IMR-90 (cell line): ENCODE results near the gene MIEN1. TPM values are rescaled to one million over a fixed set of nuclear protein-coding genes. Genes with fewer than 3 reads are reported as not detected.

Experiments used
- ATAC-seq: fragments of 200-7000 bp; cut with Tn5 transposase; 2 replicates; pipeline ENCODE4 v1.9.1; 2020; ENCODE audit warnings: low read depth, mild to moderate bottlenecking, moderate library complexity
- BruUV-seq: library from RNA; stranded (reverse); fragments of 400-500 nt; replicated peaks from 2 replicates; lab custom pipeline; 2021; lab: Mats Ljungman, UMichigan
- CTCF ChIA-PET: fragments of 300-600 bp; formaldehyde crosslinking; extraction: SDS; loops from one replicate; lab custom pipeline; 2021; ENCODE audit warnings: antibody characterized with exemption; lab: Yijun Ruan, JAX
- POLR2A ChIA-PET: fragments of 300-600 bp; sonication (Branson Sonifier 250); formaldehyde crosslinking; loops from one replicate; lab custom pipeline; 2022; ENCODE audit warnings: antibody characterized with exemption; ENCODE audit not compliant: unreplicated experiment; lab: Charles Lee
- DNase-seq: peaks from one replicate; pipeline ENCODE4 v3.0.0; 2013
- H2AFZ ChIP-seq: replicated peaks from 2 replicates; pipeline ENCODE3; 2013; ENCODE audit warnings: low read length, mild to moderate bottlenecking; ENCODE audit not compliant: poor library complexity
- H2AK5ac ChIP-seq: 2 replicates; pipeline ENCODE4 v1.6.1; 2013; ENCODE audit warnings: low read depth, low read length, inconsistent platforms
- H2AK9ac ChIP-seq: replicated peaks from 2 replicates; pipeline ENCODE3; 2013; ENCODE audit warnings: mild to moderate bottlenecking, low read depth, low read length, moderate library complexity; ENCODE audit not compliant: poor library complexity
- H2BK120ac ChIP-seq: 2 replicates; pipeline ENCODE4 v1.6.1; 2013; ENCODE audit warnings: low read depth, low read length, inconsistent platforms
- H2BK15ac ChIP-seq: 3 replicates; pipeline ENCODE4 v1.6.1; 2013; ENCODE audit warnings: low read depth, low read length, inconsistent platforms
- H2BK20ac ChIP-seq: 2 replicates; pipeline ENCODE4 v1.6.1; 2013; ENCODE audit warnings: low read depth, mild to moderate bottlenecking, inconsistent platforms, low read length, moderate library complexity
- H2BK5ac ChIP-seq: 2 replicates; pipeline ENCODE4 v1.6.1; 2013; ENCODE audit warnings: mild to moderate bottlenecking, low read depth, low read length, inconsistent platforms; ENCODE audit not compliant: poor library complexity, severe bottlenecking
- H3K14ac ChIP-seq: replicated peaks from 2 replicates; pipeline ENCODE4 v1.6.1; 2013; ENCODE audit warnings: low read depth, low read length, inconsistent platforms
- H3K18ac ChIP-seq: 2 replicates; pipeline ENCODE4 v1.6.1; 2013; ENCODE audit warnings: low read depth, low read length, control low read depth
- H3K23ac ChIP-seq: 2 replicates; pipeline ENCODE4 v1.6.1; 2013; ENCODE audit warnings: low read depth, low read length, inconsistent platforms
- H3K27ac ChIP-seq: 2 replicates; pipeline ENCODE4 v1.5.1; 2013; ENCODE audit warnings: mild to moderate bottlenecking, control low read depth, low read length; ENCODE audit not compliant: insufficient read depth
- H3K27me3 ChIP-seq: 2 replicates; pipeline ENCODE4 v1.6.1; 2013; ENCODE audit warnings: low read length; ENCODE audit not compliant: control insufficient read depth, insufficient read depth
- H3K36me3 ChIP-seq: 2 replicates; pipeline ENCODE4 v1.6.1; 2013; ENCODE audit warnings: low read length, mixed read lengths; ENCODE audit not compliant: control insufficient read depth, insufficient read depth
- H3K4ac ChIP-seq: 2 replicates; pipeline ENCODE4 v1.6.1; 2013; ENCODE audit warnings: low read depth, low read length, inconsistent platforms
- H3K4me1 ChIP-seq: 2 replicates; pipeline ENCODE4 v1.6.1; 2013; ENCODE audit warnings: low read length, mixed read lengths; ENCODE audit not compliant: control insufficient read depth, insufficient read depth
- H3K4me2 ChIP-seq: 2 replicates; pipeline ENCODE4 v1.6.1; 2013; ENCODE audit warnings: low read depth, mild to moderate bottlenecking, control low read depth, low read length, moderate library complexity
- H3K4me3 ChIP-seq: 2 replicates; pipeline ENCODE4 v1.5.1; 2013; ENCODE audit warnings: low read depth, mild to moderate bottlenecking, control low read depth, low read length, moderate library complexity; ENCODE audit not compliant: insufficient read depth
- H3K56ac ChIP-seq: 2 replicates; pipeline ENCODE4 v1.6.1; 2013; ENCODE audit warnings: low read length, inconsistent platforms; ENCODE audit not compliant: insufficient read depth; ENCODE audit errors: extremely low read depth
- H3K79me1 ChIP-seq, 2 experiments: 2 replicates each; pipeline ENCODE4 v1.6.1; 2013; ENCODE audit warnings: low read length in 2 of 2, inconsistent platforms in 1 of 2, low read depth in 1 of 2
- H3K9ac ChIP-seq: 2 replicates; pipeline ENCODE4 v1.6.1; 2013; ENCODE audit warnings: low read depth, low read length, control low read depth
- H3K9me1 ChIP-seq: 2 replicates; pipeline ENCODE4 v1.6.1; 2013; ENCODE audit warnings: low read length, inconsistent platforms; ENCODE audit not compliant: insufficient read depth
- H3K9me3 ChIP-seq: 2 replicates; pipeline ENCODE4 v1.6.1; 2013; ENCODE audit warnings: low read length; ENCODE audit not compliant: control insufficient read depth, insufficient read depth
- H4K20me1 ChIP-seq: 2 replicates; pipeline ENCODE4 v1.6.1; 2013; ENCODE audit warnings: low read length, inconsistent platforms; ENCODE audit not compliant: insufficient read depth
- H4K5ac ChIP-seq: 2 replicates; pipeline ENCODE4 v1.6.1; 2013; ENCODE audit warnings: mild to moderate bottlenecking, low read depth, low read length, control low read depth
- H4K8ac ChIP-seq, 2 experiments: 2 replicates each; pipeline ENCODE4 v1.6.1; 2013; ENCODE audit warnings: low read depth in 2 of 2, low read length in 2 of 2, control low read depth in 1 of 2, inconsistent platforms in 1 of 2
- H4K91ac ChIP-seq: 2 replicates; pipeline ENCODE4 v1.6.1; 2013; ENCODE audit warnings: low read depth, low read length, inconsistent platforms; ENCODE audit not compliant: insufficient read depth
- MAZ ChIP-seq: IDR thresholded peaks from 2 replicates; pipeline ENCODE4 v1.6.1; 2012; ENCODE audit warnings: low read depth, mild to moderate bottlenecking, low read length, improper control_type of control experiment, moderate library complexity, borderline replicate concordance
- RAD21 ChIP-seq: IDR thresholded peaks from 2 replicates; pipeline ENCODE4 v1.6.1; 2012; ENCODE audit warnings: low read length, improper control_type of control experiment
- WGBS, 2 experiments: methylation state at CpG; one replicate each; pipeline versions ENCODE4 v1.1.5 to v1.1.7; 2013; ENCODE audit warnings: missing lambda C conversion rate in 2 of 2; ENCODE audit not compliant: insufficient read length in 1 of 2; ENCODE audit errors: extremely low coverage in 2 of 2; 5-methylcytosine and 5-hydroxymethylcytosine counted together
- dilution Hi-C: fragments of 300-500 bp; cut with HindIII; formaldehyde crosslinking; loops from one replicate; pipeline ENCODE4 v1.14.3; 2018; ENCODE audit warnings: low sequenced_read_pairs; ENCODE audit not compliant: unreplicated experiment
- in situ Hi-C: fragments of 300-500 bp; cut with MboI; formaldehyde crosslinking; loops from 3 replicates; pipeline ENCODE4 v1.14.3; 2019; ENCODE audit warnings: low sequenced_read_pairs, inconsistent platforms, mixed read lengths
- intact Hi-C: fragments of 100-400 bp; cut with micrococcal nuclease; formaldehyde crosslinking; loops from 2 replicates; pipeline ENCODE4 v1.10.0; 2022
- polyA plus RNA-seq, 3 experiments: library from polyadenylated mRNA; depleted of rRNA; stranded (reverse); fragments of >200 nt; gene quantifications; 2 replicates each; pipeline ENCODE4 v1.2.3, GENCODE V29; 2012; ENCODE audit warnings: low replicate concordance in 1 of 3
- total RNA-seq: library from RNA; depleted of rRNA; stranded (reverse); fragments of >200 nt; gene quantifications from 2 replicates; pipeline ENCODE4 v1.2.3, GENCODE V29; 2012

MIEN1 gene
- total and polyA plus RNA-seq, 2 of the 4 experiments (the other 2 are of a cell fraction): 20.3 to 75.6 TPM

DNA sequence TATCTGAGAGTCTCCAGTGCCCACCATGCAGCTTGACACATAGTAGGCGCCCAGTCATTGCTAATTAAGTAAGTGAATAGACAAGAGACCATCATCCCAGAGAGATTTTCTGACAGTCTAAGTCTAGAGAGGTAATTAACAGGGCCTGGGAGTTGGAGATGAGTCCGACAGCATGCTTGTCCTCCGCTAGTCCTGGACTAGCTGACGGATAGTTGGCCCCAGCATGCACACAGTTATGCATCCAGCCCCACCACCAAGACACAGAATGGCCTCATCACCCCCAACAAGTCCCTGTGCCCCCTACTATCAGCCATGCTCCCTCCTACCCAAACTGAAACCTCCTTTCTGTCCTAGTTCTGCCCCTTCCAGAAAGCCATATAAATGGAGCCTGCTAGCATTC, 17.4 kb upstream of the MIEN1 start:
- Histone ChIP-seq H3K27ac (no peak overlapping the region), H2AFZ (no peak overlapping the region), H3K14ac (no peak overlapping the region), H3K9me1 (0 out of 2 replicates have a peak, but pooled peaks cover 2% of the 10 kb centered on the region), H3K9ac (no peak overlapping the region), H4K5ac (no peak overlapping the region), H3K27me3 (peaks cover 29% of the 10 kb centered on the region), H3K4me3 (no peak overlapping the region), H4K8ac (no peak overlapping the region), H2AK5ac (no peak overlapping the region), H3K23ac (no peak overlapping the region), H2AK9ac (no peak overlapping the region), H3K4me2 (no peak overlapping the region), H3K56ac (no peak overlapping the region), H3K18ac (no peak overlapping the region), H2BK120ac (no peak overlapping the region), H3K9me3 (no peaks in the 10 kb centered on the region), H3K79me1 (no peaks in the 10 kb centered on the region), H3K4me1 (peaks cover 4% of the 10 kb centered on the region; the same call in 1 of the 2 replicates), H3K36me3 (no peaks in the 10 kb centered on the region), H2BK20ac (no peak overlapping the region), H4K20me1 (no peaks in the 10 kb centered on the region), H2BK5ac (no peak overlapping the region), H4K91ac (no peak overlapping the region), H2BK15ac (no peak overlapping the region), H3K4ac (no peak overlapping the region)
- ATAC-seq (no peak), DNase-seq (no peak)
- dilution Hi-C loops: no loop called here
- TF ChIP-seq RAD21 (no peak), MAZ (no peak)
- no CpG with 5 or more reads among the region's 4 CpGs for WGBS, 2 experiments
- BruUV-seq: no TSS peak
- intact Hi-C loops: no loop called here
- CTCF ChIA-PET: no interaction called here
- in situ Hi-C loops: no loop called here
- POLR2A ChIA-PET: no interaction called here
